ENCODE data around the gene ZMYND12.

ZMYND12 gene

GRCh38 chr1:42434340-42434739 is 21.5 kb downstream of the ZMYND12 start:
- no peak for ATAC-seq

GRCh38 chr1:42433369-42433768 is 22.5 kb downstream of the ZMYND12 start:
- TF ChIP-seq ZFP30 (CRISPR knock-in tag; IDR thresholded peaks at IDR 0.05) (no peak), ARNTL (CRISPR knock-in tag; IDR thresholded peaks at IDR 0.05; ENCODE audit: borderline replicate concordance, low read depth) (no peak), SNAI2 (CRISPR knock-in tag; IDR thresholded peaks at IDR 0.05) (no peak), ZC3H10 (CRISPR knock-in tag; IDR thresholded peaks at IDR 0.05) (no peak), OSR1 (CRISPR knock-in tag; IDR thresholded peaks at IDR 0.05) (no peak), ISL1 (CRISPR knock-in tag; IDR thresholded peaks at IDR 0.05) (no peak), ZNF70 (CRISPR knock-in tag; IDR thresholded peaks at IDR 0.05) (no peak), RARB (CRISPR knock-in tag; IDR thresholded peaks at IDR 0.05) (no peak), ZNF8 (CRISPR knock-in tag; IDR thresholded peaks at IDR 0.05) (no peak), GLIS3 (CRISPR knock-in tag; IDR thresholded peaks at IDR 0.05) (no peak), TCF4 (CRISPR knock-in tag; IDR thresholded peaks at IDR 0.05; ENCODE audit: borderline replicate concordance) (no peak), BACH2 (CRISPR knock-in tag; IDR thresholded peaks at IDR 0.05; ENCODE audit: borderline replicate concordance) (no peak), CSRNP3 (CRISPR knock-in tag; IDR thresholded peaks at IDR 0.05) (no peak), PPARA (CRISPR knock-in tag; IDR thresholded peaks at IDR 0.05; ENCODE audit: borderline replicate concordance) (no peak)
- ATAC-seq = no peak

More at GRCh38 chr1:42434340-42434739, 21.5 kb downstream of the ZMYND12 start:
- no peak for TF ChIP-seq GLIS3 (CRISPR knock-in tag; IDR thresholded peaks at IDR 0.05)

- TF ChIP-seq ZFP3 (CRISPR knock-in tag; IDR thresholded peaks at IDR 0.05) (no peak), BACH2 (CRISPR knock-in tag; IDR thresholded peaks at IDR 0.05; ENCODE audit: borderline replicate concordance) (no peak), ESRRG (CRISPR knock-in tag; IDR thresholded peaks at IDR 0.05) (no peak), CSDC2 (CRISPR knock-in tag; IDR thresholded peaks at IDR 0.05) (no peak), ZC3H10 (CRISPR knock-in tag; IDR thresholded peaks at IDR 0.05) (no peak), ZNF70 (CRISPR knock-in tag; IDR thresholded peaks at IDR 0.05) (no peak), TOX (CRISPR knock-in tag; IDR thresholded peaks at IDR 0.05; ENCODE audit: borderline replicate concordance) (no peak)
- no peak for ATAC-seq
Observed at GRCh38 chr1:42432714-42433113, 23.1 kb downstream of the ZMYND12 start.

GRCh38 chr1:42431514-42431913 is 24.3 kb downstream of the ZMYND12 start:
- no peak for ATAC-seq

GRCh38 chr1:42430286-42431135 is 25.3 kb downstream of the ZMYND12 start:
- no peak for ATAC-seq
- TF ChIP-seq ZFP30 (CRISPR knock-in tag; IDR thresholded peaks at IDR 0.05) (no peak), ZFP3 (CRISPR knock-in tag; IDR thresholded peaks at IDR 0.05) (no peak), ZNF70 (CRISPR knock-in tag; IDR thresholded peaks at IDR 0.05) (no peak), SNAI2 (CRISPR knock-in tag; IDR thresholded peaks at IDR 0.05) (no peak), CSRNP3 (CRISPR knock-in tag; IDR thresholded peaks at IDR 0.05) (no peak), CREB5 (CRISPR knock-in tag; IDR thresholded peaks at IDR 0.05; ENCODE audit: low read depth) (no peak), PATZ1 (CRISPR knock-in tag; IDR thresholded peaks at IDR 0.05; ENCODE audit: borderline replicate concordance) (no peak), GLIS3 (CRISPR knock-in tag; IDR thresholded peaks at IDR 0.05) (no peak), TCF4 (CRISPR knock-in tag; IDR thresholded peaks at IDR 0.05; ENCODE audit: borderline replicate concordance) (no peak), ESRRG (CRISPR knock-in tag; IDR thresholded peaks at IDR 0.05) (no peak), ZNF8 (CRISPR knock-in tag; IDR thresholded peaks at IDR 0.05) (no peak)

More at GRCh38 chr1:42431514-42431913, 24.3 kb downstream of the ZMYND12 start:
- no peak for TF ChIP-seq CSRNP3 (CRISPR knock-in tag; IDR thresholded peaks at IDR 0.05)
- no peak for TF ChIP-seq ESRRG (CRISPR knock-in tag; IDR thresholded peaks at IDR 0.05)
- no peak for TF ChIP-seq CREB5 (CRISPR knock-in tag; IDR thresholded peaks at IDR 0.05; ENCODE audit: low read depth)
